ENCODE results near the gene METTL1. TPM values are rescaled to one million over a fixed set of nuclear protein-coding genes. Genes with fewer than 3 reads are reported as not detected.
A peak's percentile ranks its signal among the peaks of the same experiment; 100 is the strongest.

Gene METTL1
- total RNA-seq, 1 donor from 2014 or later, result 5.8 TPM

GRCh38 chr12:57737467-57738460 is 34.1 kb downstream of the METTL1 start:
- FAIRE-seq (no peak), DNase-seq (ENCODE audit: low read depth) (no peak)
- peak; percentile 40 for TF ChIP-seq CTCF (IDR thresholded peaks at IDR 0.05; ENCODE audit: insufficient read depth, low read length, severe bottlenecking)
- H3K36me3 ChIP-seq (ENCODE audit: control insufficient read depth, insufficient read depth, low read length), result no peaks in the 10 kb centered on the region
- H3K27me3 ChIP-seq (ENCODE audit: control insufficient read depth, insufficient read depth, low read length), result peaks cover 44% of the 10 kb centered on the region
- H3K4me3 ChIP-seq (ENCODE audit: low read depth, low read length), result no peak overlapping the region

GRCh38 chr12:57736741-57737466 is 35.0 kb downstream of the METTL1 start:
- Histone ChIP-seq H3K36me3 (ENCODE audit: control insufficient read depth, insufficient read depth, low read length) (no peaks in the 10 kb centered on the region), H3K4me3 (ENCODE audit: low read depth, low read length) (no peak overlapping the region), H3K27me3 (ENCODE audit: control insufficient read depth, insufficient read depth, low read length) (peaks cover 44% of the 10 kb centered on the region)
- FAIRE-seq (no peak), DNase-seq (ENCODE audit: low read depth) (no peak)
- TF ChIP-seq CTCF (IDR thresholded peaks at IDR 0.05; ENCODE audit: insufficient read depth, low read length, severe bottlenecking), result no peak

- Histone ChIP-seq H3K27me3 (ENCODE audit: control insufficient read depth, insufficient read depth, low read length) (peaks cover 45% of the 10 kb centered on the region), H3K4me3 (ENCODE audit: low read depth, low read length) (no peak overlapping the region), H3K36me3 (ENCODE audit: control insufficient read depth, insufficient read depth, low read length) (no peaks in the 10 kb centered on the region)
- TF ChIP-seq CTCF (IDR thresholded peaks at IDR 0.05; ENCODE audit: insufficient read depth, low read length, severe bottlenecking), result peak; percentile 21
- DNase-seq (ENCODE audit: low read depth), result no peak
- no peak for FAIRE-seq
These were observed 35.8 kb downstream of the METTL1 start for GRCh38 chr12:57735952-57736740.

- DNase-seq (ENCODE audit: low read depth) (no peak), FAIRE-seq (no peak)
- TF ChIP-seq CTCF (IDR thresholded peaks at IDR 0.05; ENCODE audit: insufficient read depth, low read length, severe bottlenecking), result no peak
- no peaks in the 10 kb centered on the region for H3K36me3 ChIP-seq (ENCODE audit: control insufficient read depth, insufficient read depth, low read length)
- no peak overlapping the region for H3K4me3 ChIP-seq (ENCODE audit: low read depth, low read length)
- H3K27me3 ChIP-seq (ENCODE audit: control insufficient read depth, insufficient read depth, low read length), result peaks cover 46% of the 10 kb centered on the region
These were observed 36.6 kb downstream of the METTL1 start for GRCh38 chr12:57735198-57735855.

GRCh38 chr12:57734591-57734990 is 37.3 kb downstream of the METTL1 start:
- peaks cover 40% of the 10 kb centered on the region for H3K27me3 ChIP-seq (ENCODE audit: control insufficient read depth, insufficient read depth, low read length)
- DNase-seq (ENCODE audit: low read depth), result no peak
- H3K4me3 ChIP-seq (ENCODE audit: low read depth, low read length), result no peak overlapping the region
- H3K36me3 ChIP-seq (ENCODE audit: control insufficient read depth, insufficient read depth, low read length), result no peaks in the 10 kb centered on the region
- TF ChIP-seq CTCF (IDR thresholded peaks at IDR 0.05; ENCODE audit: insufficient read depth, low read length, severe bottlenecking), result no peak
- no peak for FAIRE-seq

Data from bronchial epithelial cell (primary cell).